Activated CD4-positive, alpha-beta T cell treated with anti-CD3 and anti-CD28 coated beads for 36 hours (primary cell): ENCODE measurements around the gene CPNE5. TPM values are rescaled to one million over a fixed set of nuclear protein-coding genes. Genes with fewer than 3 reads are reported as not detected.
"Not testable (repeated sequence)": the region's sequence is repeated elsewhere in the genome, so short reads cannot be mapped to it uniquely, and the experiment has no call there.

Experiments used
- ATAC-seq: fragments of 200-7000 bp; cut with Tn5 transposase; one replicate; pipeline ENCODE4 v1.10.0; 2021; ENCODE audit warnings: mild to moderate bottlenecking, moderate library complexity
- CTCF ChIA-PET: fragments of 350-600 bp; sonication (Branson Sonifier 250); formaldehyde crosslinking; loops from one replicate; lab custom pipeline; 2021; ENCODE audit warnings: antibody characterized with exemption; lab: Charles Lee
- POLR2A ChIA-PET: fragments of 350-600 bp; sonication (Branson Sonifier 250); formaldehyde crosslinking; loops from one replicate; lab custom pipeline; 2021; ENCODE audit warnings: antibody characterized with exemption, inconsistent platforms; lab: Charles Lee
- DNase-seq: peaks from one replicate; pipeline ENCODE4 v3.0.0-alpha.2; 2020
- H3K27ac Mint-ChIP-seq: one replicate; pipeline ENCODE4 v1.8.0; 2021; ENCODE audit warnings: mixed read lengths
- H3K27me3 Mint-ChIP-seq: one replicate; pipeline ENCODE4 v1.8.0; 2021; ENCODE audit warnings: mixed read lengths
- H3K36me3 Mint-ChIP-seq: one replicate; pipeline ENCODE4 v1.8.0; 2021; ENCODE audit warnings: low read depth, mixed read lengths
- H3K4me1 Mint-ChIP-seq: one replicate; pipeline ENCODE4 v1.8.0; 2021; ENCODE audit warnings: mixed read lengths
- H3K4me3 Mint-ChIP-seq: one replicate; pipeline ENCODE4 v1.8.0; 2021; ENCODE audit warnings: mild to moderate bottlenecking, moderate library complexity, mixed read lengths
- H3K9me3 Mint-ChIP-seq: one replicate; pipeline ENCODE4 v1.8.0; 2021; ENCODE audit warnings: low read depth, mixed read lengths
- intact Hi-C, 2 experiments: fragments of 100-400 bp; cut with DNase I in 1 of 2; cut with micrococcal nuclease in 1 of 2; formaldehyde crosslinking; loops; one replicate each; pipeline versions ENCODE4 v1.14.2 to v1.15.1; 2022 to 2024; cut with DNase I, micrococcal nuclease
- total RNA-seq, 2 experiments: library from RNA; stranded (reverse); gene quantifications; one replicate each; pipeline ENCODE4 v1.2.3, GENCODE V29; 2021

The CPNE5 gene
- total RNA-seq, 2 experiments from 2014 or later = 1.1 to 1.3 TPM

DNA sequence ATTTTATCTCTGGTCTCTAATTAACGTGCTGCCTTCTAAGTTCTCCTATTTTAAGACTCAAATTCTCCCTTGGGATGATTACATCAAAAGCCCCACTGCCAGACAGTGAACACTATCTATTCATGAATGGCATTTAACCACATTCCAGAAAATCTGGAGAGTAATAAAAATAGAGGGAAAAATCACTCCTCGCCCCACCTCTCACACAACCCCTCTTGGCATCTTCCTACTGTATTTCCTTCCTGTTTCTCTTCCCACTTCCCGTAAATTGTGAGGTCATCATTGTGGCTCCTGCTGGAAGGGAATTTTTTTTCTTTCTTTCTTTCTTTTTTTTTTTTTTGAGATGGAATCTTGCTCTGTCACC is 110.1 kb downstream of the CPNE5 start:
- POLR2A ChIA-PET = no interaction called here
- intact Hi-C loops = no loop called here
- DNase-seq = no peak
- Mint-ChIP-seq H3K27me3 (no peaks in the 10 kb centered on the region), H3K27ac (no peak overlapping the region), H3K9me3 (no peaks in the 10 kb centered on the region), H3K4me1 (peaks cover 35% of the 10 kb centered on the region), H3K36me3 (no peaks in the 10 kb centered on the region), H3K4me3 (no peak overlapping the region)
- no peak for ATAC-seq
- CTCF ChIA-PET = no interaction called here

DNA sequence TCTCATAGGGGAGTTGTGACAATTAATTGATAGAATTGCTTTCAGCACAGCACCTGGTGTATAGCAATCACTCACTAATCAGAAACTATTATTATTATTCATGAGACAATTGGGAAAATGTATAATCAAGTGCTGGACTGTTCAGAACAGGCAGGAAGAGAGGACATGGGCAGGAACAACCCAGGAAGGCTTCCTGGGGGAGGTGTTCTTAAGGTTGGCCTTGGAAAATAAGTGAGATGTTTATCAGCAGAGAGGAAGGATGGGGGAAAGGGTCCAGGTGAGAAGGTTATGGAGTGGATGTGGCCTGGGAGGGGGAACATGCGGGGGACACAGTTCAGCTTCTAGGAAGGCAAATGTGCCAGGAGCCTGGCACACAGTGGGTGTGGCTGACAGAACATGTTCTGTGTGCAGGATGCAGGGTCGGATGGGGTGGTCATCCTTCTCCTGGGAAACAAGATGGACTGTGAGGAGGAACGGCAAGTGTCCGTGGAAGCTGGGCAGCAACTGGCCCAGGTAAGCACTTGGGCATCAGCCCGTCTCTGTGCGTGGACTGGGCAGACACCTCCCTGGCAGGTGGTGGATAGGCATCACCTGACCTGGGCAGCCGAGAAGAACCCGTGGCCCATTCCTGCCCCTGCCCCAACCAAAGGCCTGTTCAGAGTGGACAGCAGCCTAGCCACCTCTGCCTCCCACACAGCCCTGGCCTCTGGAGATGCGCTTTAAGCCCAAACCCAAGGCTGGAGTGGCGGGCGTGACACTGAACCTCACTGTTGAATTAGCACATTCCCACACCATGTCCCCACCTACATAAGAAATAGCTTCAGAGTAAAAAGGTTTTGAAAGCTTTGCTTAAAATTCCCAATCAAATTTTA is 110.7 kb downstream of the CPNE5 start:
- Mint-ChIP-seq H3K9me3 (no peaks in the 10 kb centered on the region), H3K4me3 (no peak overlapping the region), H3K4me1 (peaks cover 30% of the 10 kb centered on the region), H3K27me3 (no peaks in the 10 kb centered on the region), H3K36me3 (no peaks in the 10 kb centered on the region), H3K27ac (peak overlapping the region; percentile 35)
- CTCF ChIA-PET = no interaction called here
- ATAC-seq = no peak
- no peak for DNase-seq
- POLR2A ChIA-PET = no interaction called here
- intact Hi-C loops = no loop called here

GRCh38 chr6:36727505-36728021 is 111.7 kb downstream of the CPNE5 start:
- peaks cover 25% of the 10 kb centered on the region for H3K4me1 Mint-ChIP-seq
- intact Hi-C loops = loop anchor here in 1 of 2 experiments (2.0 kb wide), 1 partner anchor 27 kb away; no protein-coding TSS in a partner anchor
- peak; percentile 34 for ATAC-seq
- ChIA-PET CTCF (interaction anchor here (0.8 kb wide), 1 partner anchor 10 kb away, joined by 3 read pairs; no protein-coding TSS in a partner anchor), POLR2A (no interaction called here)
- no peaks in the 10 kb centered on the region for H3K36me3 Mint-ChIP-seq
- H3K4me3 Mint-ChIP-seq = no peak overlapping the region
- no peaks in the 10 kb centered on the region for H3K9me3 Mint-ChIP-seq
- H3K27ac Mint-ChIP-seq = peak overlapping the region; percentile 20
- H3K27me3 Mint-ChIP-seq = no peaks in the 10 kb centered on the region
- peak; percentile 35 for DNase-seq

DNA sequence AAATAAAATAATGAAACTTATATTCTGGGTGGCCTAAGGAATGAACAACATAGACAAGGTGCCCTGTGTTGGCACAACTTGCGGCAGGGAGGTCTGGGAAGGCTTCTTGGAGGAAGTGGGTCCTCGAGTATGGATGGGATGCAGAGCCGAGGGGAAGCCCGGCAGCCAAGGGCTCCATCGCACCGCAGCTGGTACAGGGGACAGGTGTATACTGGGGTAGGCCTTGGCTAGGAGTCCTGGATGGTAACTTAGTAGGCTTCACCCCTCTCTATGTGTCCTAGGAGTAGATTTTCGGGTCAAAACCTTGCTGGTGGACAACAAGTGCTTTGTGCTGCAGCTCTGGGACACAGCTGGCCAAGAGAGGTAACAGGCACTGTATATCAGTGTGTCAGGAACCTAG is 113.7 kb downstream of the CPNE5 start:
- CTCF ChIA-PET = interaction anchor here (0.7 to 1.5 kb wide), 3 partner anchors 8 to 45 kb away, joined by 3 to 5 read pairs (median 3); no protein-coding TSS in a partner anchor
- Mint-ChIP-seq H3K27me3 (no peaks in the 10 kb centered on the region), H3K36me3 (no peaks in the 10 kb centered on the region), H3K27ac (no peak overlapping the region), H3K9me3 (no peaks in the 10 kb centered on the region), H3K4me3 (no peak overlapping the region), H3K4me1 (peaks cover 25% of the 10 kb centered on the region)
- no peak for DNase-seq
- ATAC-seq = no peak
- intact Hi-C loops = loop anchor here in 1 of 2 experiments (2.0 kb wide), 1 partner anchor 103 kb away; no protein-coding TSS in a partner anchor
- POLR2A ChIA-PET = no interaction called here

- ChIA-PET CTCF (interaction anchor here (0.6 to 2.5 kb wide), 13 partner anchors 9 to 412 kb away, joined by 3 to 12 read pairs (median 3); no protein-coding TSS in a partner anchor), POLR2A (no interaction called here)
- ATAC-seq (peak; percentile 45), DNase-seq (peak; percentile 82)
- Mint-ChIP-seq H3K27ac (no peak overlapping the region), H3K4me1 (peaks cover 25% of the 10 kb centered on the region), H3K36me3 (no peaks in the 10 kb centered on the region), H3K27me3 (no peaks in the 10 kb centered on the region), H3K4me3 (no peak overlapping the region), H3K9me3 (no peaks in the 10 kb centered on the region)
- intact Hi-C loops = loop anchor here (1.0 to 2.0 kb wide), 3 partner anchors 101 to 109 kb away; no protein-coding TSS in a partner anchor
Measured at GRCh38 chr6:36724514-36725390, 114.5 kb downstream of the CPNE5 start.

GRCh38 chr6:36723992-36724391 is 115.3 kb downstream of the CPNE5 start:
- H3K36me3 Mint-ChIP-seq, H3K9me3 Mint-ChIP-seq, POLR2A ChIA-PET, H3K4me3 Mint-ChIP-seq, ATAC-seq, H3K27ac Mint-ChIP-seq, DNase-seq, H3K27me3 Mint-ChIP-seq: not testable (repeated sequence)
- H3K4me1 Mint-ChIP-seq = peaks cover 25% of the 10 kb centered on the region
- intact Hi-C loops = loop anchor here (1.0 to 2.0 kb wide), 3 partner anchors 101 to 109 kb away; no protein-coding TSS in a partner anchor
- CTCF ChIA-PET = interaction anchor here (0.6 to 2.5 kb wide), 12 partner anchors 10 to 190 kb away, joined by 3 to 12 read pairs (median 4); no protein-coding TSS in a partner anchor

- H3K4me1 Mint-ChIP-seq = peaks cover 22% of the 10 kb centered on the region
- ChIA-PET POLR2A (no interaction called here), CTCF (interaction anchor here (0.6 to 2.5 kb wide), 3 partner anchors 13 to 163 kb away, joined by 3 to 12 read pairs (median 3); no protein-coding TSS in a partner anchor)
- no peaks in the 10 kb centered on the region for H3K36me3 Mint-ChIP-seq
- DNase-seq (no peak), ATAC-seq (no peak)
- no peaks in the 10 kb centered on the region for H3K27me3 Mint-ChIP-seq
- intact Hi-C loops = no loop called here
- no peaks in the 10 kb centered on the region for H3K9me3 Mint-ChIP-seq
- H3K27ac Mint-ChIP-seq = no peak overlapping the region
- H3K4me3 Mint-ChIP-seq = no peak overlapping the region
Measured at GRCh38 chr6:36722879-36723278, 116.4 kb downstream of the CPNE5 start.

DNA sequence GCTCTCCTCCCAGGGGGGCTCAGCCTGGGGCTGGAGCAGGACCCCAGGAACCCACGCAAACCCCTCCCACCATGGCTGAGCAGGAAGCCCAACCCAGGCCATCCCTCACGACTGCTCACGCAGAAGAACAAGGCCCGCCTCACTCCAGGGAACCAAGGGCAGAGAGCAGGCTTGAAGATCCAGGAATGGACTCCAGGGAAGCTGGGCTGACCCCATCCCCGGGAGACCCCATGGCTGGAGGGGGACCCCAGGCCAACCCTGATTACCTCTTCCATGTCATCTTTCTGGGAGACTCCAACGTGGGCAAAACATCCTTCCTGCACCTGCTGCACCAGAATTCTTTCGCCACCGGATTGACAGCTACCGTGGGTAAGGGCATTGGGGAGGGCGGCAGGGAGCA is 116.9 kb downstream of the CPNE5 start:
- ChIA-PET CTCF (interaction anchor here (0.6 to 1.1 kb wide), 2 partner anchors 107 to 163 kb away, joined by 3 read pairs; no protein-coding TSS in a partner anchor), POLR2A (no interaction called here)
- peaks cover 16% of the 10 kb centered on the region for H3K4me1 Mint-ChIP-seq
- H3K9me3 Mint-ChIP-seq = no peaks in the 10 kb centered on the region
- no peak overlapping the region for H3K4me3 Mint-ChIP-seq
- H3K27ac Mint-ChIP-seq = no peak overlapping the region
- no peaks in the 10 kb centered on the region for H3K27me3 Mint-ChIP-seq
- no peak for ATAC-seq
- H3K36me3 Mint-ChIP-seq = no peaks in the 10 kb centered on the region
- DNase-seq = no peak
- intact Hi-C loops = no loop called here

DNA sequence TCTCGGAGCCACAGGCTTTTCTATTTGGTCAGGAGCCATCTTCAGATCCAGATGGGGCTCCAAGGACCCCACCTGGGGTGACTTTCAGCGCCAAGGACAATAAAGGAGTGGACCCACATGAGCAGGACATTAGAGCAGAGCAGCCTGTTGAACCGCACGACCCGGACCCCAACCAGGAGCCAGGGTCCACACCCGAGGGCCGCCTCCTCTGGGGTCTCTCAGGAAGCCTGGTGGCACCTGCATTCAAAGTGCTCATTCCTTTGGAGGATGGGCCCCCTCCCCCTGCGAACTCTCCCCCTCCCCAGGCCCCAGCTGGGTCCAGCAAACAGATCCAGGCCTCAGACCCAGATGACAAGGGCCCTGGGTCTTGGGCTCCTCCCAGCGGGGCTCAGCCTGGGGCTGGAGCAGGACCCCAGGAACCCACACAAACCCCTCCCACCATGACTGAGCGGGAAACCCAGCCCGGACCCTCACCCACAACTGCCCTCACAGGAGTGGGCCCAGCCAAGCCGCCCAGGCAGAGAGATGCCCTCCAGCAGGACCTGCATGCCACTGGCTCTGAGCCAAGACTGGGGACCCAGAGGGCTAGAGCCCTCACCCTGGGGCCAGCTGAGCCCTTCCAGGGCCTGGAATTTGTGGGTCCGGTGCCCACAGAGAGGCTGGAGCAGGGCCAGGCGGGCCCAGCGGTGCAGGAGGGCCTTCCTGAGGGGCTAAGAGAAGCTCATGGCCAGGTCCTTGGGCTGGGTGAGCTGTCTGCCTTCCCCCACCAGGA is 117.7 kb downstream of the CPNE5 start:
- no peak for DNase-seq
- H3K27ac Mint-ChIP-seq = no peak overlapping the region
- ChIA-PET POLR2A (no interaction called here), CTCF (interaction anchor here (1.1 kb wide), 1 partner anchor 106 kb away, joined by 3 read pairs; no protein-coding TSS in a partner anchor)
- no peak overlapping the region for H3K4me3 Mint-ChIP-seq
- H3K4me1 Mint-ChIP-seq = peaks cover 9% of the 10 kb centered on the region
- intact Hi-C loops = no loop called here
- no peaks in the 10 kb centered on the region for H3K9me3 Mint-ChIP-seq
- no peak for ATAC-seq
- no peaks in the 10 kb centered on the region for H3K36me3 Mint-ChIP-seq
- no peaks in the 10 kb centered on the region for H3K27me3 Mint-ChIP-seq

DNA sequence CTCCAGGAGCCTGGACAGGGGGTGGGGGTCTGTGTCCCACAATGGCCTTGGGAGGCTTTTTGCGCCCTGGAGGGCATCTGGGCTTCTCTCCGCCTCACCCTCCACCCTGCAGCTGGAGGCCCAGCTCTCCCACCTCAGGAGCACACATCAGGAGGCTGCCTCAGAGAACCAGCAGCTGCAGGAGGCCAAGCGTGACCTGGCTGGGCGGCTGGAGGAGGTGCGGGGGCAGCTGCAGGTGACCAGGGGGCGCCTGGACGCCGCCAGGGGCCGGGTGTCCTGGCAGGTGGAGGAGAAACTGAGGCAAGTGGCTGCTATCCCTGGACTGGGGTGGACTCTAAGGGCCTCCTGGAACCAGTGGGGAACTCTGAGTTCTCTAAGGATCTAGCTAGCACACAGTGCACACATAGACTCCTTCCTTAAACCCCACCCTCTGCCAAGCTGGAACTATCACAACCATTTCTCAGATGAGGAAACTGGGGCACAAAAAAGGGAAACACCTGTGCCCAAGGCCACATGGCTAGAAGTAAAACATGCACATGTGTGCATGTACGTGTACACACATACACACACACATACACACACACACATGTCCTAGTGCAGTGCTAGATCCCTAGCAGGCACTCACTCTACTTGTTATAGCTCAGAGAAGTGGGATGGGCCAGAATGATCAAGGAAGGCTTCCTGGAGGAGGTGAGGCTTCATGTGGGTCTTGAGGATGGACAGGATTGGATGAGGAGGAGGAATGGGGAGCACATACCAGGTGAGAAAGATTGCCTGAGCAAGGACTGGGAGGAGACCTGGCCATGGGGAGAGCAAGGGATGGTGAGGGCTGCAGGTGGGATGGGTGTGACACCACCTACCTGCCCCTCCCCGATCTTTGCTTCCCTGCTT is 118.7 kb downstream of the CPNE5 start:
- H3K27ac Mint-ChIP-seq = no peak overlapping the region
- ChIA-PET POLR2A (no interaction called here), CTCF (interaction anchor here (0.6 to 1.0 kb wide), 2 partner anchors 11 to 96 kb away, joined by 3 read pairs; no protein-coding TSS in a partner anchor)
- no peak overlapping the region for H3K4me3 Mint-ChIP-seq
- no peaks in the 10 kb centered on the region for H3K36me3 Mint-ChIP-seq
- intact Hi-C loops = no loop called here
- no peaks in the 10 kb centered on the region for H3K27me3 Mint-ChIP-seq
- H3K4me1 Mint-ChIP-seq = peaks cover 3% of the 10 kb centered on the region
- DNase-seq = no peak
- no peaks in the 10 kb centered on the region for H3K9me3 Mint-ChIP-seq
- ATAC-seq = no peak
